GM12875 (cell line): ENCODE results near the gene NDE1.
"Not testable (repeated sequence)": the region's sequence is repeated elsewhere in the genome, so short reads cannot be mapped to it uniquely, and the experiment has no call there.

ENCODE experiments used
- H3K4me3 ChIP-seq: one replicate; pipeline ENCODE4 v1.5.1; 2011; ENCODE audit warnings: low read depth, low read length, control low read depth
- TF ChIP-seq, protein P1 (sequence below): IDR thresholded peaks from 2 replicates; pipeline ENCODE4 v1.5.1; 2011; ENCODE audit warnings: low read depth, mild to moderate bottlenecking, control low read depth, inconsistent platforms, low read length, moderate library complexity, borderline replicate concordance; ENCODE audit not compliant: insufficient read depth

NDE1 gene

DNA sequence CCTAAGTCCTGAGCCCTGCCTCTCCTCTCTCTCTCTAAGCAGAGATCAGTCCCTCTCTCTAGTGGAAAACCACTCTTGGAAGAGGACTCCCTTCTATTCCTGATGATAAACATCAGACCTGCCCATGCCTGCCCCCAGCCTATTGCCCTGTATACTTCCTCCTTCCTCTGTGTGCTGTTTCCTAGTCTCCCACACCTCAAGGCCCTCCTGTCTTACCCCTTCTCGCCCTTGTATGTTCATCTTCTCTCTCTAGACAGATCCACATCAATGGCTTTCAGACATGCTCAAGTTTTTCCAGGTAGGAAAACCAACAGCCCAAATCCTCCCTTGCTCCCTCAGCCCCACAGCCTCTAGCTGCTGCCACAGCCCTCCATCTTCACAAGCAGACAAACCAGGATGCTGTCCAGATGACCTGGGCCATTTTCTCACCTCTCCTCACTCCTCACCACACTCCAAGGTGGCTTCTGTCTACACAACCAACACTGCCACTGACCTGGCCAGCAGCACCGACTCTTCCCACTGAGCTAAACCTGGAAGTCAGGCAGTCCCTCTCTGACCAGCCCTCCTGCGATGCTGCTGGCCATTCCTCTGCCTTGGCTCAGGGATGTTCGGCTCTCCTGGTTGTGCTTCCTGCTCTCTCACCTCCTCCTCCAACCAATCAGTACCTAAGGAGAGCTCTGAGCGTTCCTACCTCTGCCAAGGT is 43.4 kb upstream of the NDE1 start:
- TF ChIP-seq, protein P1, sequence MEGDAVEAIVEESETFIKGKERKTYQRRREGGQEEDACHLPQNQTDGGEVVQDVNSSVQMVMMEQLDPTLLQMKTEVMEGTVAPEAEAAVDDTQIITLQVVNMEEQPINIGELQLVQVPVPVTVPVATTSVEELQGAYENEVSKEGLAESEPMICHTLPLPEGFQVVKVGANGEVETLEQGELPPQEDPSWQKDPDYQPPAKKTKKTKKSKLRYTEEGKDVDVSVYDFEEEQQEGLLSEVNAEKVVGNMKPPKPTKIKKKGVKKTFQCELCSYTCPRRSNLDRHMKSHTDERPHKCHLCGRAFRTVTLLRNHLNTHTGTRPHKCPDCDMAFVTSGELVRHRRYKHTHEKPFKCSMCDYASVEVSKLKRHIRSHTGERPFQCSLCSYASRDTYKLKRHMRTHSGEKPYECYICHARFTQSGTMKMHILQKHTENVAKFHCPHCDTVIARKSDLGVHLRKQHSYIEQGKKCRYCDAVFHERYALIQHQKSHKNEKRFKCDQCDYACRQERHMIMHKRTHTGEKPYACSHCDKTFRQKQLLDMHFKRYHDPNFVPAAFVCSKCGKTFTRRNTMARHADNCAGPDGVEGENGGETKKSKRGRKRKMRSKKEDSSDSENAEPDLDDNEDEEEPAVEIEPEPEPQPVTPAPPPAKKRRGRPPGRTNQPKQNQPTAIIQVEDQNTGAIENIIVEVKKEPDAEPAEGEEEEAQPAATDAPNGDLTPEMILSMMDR: no peak
- no peak overlapping the region for H3K4me3 ChIP-seq

DNA sequence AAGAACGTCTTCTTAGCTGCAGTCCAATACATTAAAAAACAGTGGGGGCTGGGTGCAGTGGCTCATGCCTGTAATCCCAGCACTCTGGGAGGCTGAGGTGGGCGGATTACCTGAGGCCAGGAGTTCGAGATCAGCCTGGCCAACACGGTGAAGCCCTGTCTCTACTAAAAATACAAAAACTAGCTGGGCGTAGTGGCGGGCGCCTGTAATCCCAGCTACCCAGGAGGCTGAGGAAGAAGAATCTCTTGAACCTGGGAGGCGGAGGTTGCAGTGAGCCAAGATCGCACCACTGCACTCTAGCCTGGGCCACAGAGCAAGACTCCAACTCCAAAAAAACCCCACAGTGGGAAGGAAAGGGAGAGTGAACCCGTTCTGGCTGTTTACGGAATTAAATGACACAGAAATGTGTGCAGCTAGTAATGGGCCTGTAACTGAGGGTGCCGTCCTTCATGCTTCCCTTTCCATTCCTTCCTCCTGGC is 42.8 kb upstream of the NDE1 start:
- not testable (repeated sequence) for H3K4me3 ChIP-seq

DNA sequence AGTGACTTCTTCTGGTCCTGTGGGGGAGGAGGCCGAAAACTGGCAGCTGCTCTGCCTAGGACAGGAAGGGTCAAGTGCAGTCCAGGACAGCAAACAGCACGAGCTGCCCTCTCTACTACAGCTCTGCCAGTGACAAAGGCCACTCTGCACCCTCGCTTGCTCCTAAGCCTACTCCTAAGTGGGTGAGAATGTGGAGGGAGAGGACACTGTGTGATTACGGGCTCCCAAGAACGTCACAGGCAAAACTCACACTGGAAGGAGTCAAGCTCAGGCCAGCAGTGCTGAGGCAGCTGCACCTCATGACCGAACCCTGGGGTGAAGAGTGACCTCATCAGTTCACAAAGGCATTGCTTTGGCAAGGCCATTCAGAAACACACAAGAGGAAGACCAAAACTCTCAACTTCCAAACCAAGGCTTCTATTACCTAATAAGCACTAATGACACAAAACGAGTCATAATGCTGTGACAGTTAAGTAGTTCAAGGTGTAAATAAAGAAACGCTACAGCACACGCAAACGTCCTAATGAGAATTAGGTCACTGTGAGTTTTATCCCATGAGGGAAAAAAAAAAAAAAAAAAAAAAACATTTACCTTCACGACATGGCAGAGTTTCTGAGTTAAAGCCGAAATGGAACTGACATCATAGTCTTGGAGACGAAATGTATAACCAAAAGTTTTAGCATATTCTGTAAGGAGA is 42.2 kb upstream of the NDE1 start:
- TF ChIP-seq, protein P1: no peak
- no peak overlapping the region for H3K4me3 ChIP-seq

DNA sequence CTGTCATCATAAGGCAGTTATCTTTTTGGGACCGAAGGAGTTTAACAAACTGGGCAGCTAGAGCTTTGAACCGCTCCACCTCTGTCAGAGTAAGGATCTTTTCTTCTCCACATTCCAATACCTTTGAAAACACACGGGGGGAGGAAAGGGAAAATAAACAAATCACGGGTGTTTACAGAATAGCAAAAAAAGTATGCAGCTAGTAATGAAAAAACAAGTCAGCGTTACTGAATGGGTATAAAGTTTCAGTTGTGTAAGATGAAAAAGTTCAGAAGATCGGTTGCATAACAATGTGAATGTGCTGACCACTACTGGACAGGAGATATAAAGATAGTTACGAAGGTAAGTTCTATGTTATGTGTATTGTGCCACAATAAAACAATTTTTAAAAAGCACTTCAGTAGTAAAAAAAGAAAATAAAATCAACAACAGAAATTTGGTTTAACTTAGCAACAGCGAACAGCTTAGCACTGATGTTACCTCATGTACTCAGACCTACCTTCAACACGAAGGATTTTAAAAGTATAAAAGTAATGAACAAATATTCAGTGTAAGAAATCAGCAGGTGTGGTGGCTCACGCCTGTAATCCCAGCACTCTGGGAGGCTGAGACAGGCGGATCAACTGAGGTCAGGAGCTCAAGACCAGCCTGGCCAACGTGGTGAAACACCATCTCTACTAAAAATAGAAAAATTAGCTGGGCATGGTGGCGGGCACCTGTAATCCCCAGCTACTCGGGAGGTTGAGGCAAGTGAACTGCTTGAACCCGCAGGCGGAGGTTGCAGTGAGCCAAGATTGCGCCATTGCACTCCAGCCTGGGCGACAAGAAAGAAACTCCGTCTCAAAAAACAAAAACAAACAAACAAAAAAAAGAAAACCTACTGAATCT is 41.4 kb upstream of the NDE1 start:
- H3K4me3 ChIP-seq: no peak overlapping the region
- TF ChIP-seq, protein P1: no peak

DNA sequence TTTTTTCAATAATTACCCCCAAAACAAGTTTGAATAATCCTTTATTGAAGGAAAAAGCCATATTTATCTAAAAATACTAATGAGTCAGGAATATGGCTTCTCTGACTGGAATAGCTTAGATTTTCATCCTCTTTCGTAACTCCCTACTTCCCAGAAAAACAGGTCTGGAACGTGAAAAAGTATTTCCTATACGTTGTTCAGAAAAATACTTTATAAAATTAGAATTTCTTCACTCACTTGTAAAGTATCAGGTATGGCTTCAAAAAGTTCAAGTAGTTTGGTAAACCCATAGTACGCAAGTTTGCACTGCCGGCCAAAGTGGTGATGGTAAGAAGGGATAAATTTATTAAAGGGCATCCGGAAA is 40.8 kb upstream of the NDE1 start:
- TF ChIP-seq, protein P1: no peak

DNA sequence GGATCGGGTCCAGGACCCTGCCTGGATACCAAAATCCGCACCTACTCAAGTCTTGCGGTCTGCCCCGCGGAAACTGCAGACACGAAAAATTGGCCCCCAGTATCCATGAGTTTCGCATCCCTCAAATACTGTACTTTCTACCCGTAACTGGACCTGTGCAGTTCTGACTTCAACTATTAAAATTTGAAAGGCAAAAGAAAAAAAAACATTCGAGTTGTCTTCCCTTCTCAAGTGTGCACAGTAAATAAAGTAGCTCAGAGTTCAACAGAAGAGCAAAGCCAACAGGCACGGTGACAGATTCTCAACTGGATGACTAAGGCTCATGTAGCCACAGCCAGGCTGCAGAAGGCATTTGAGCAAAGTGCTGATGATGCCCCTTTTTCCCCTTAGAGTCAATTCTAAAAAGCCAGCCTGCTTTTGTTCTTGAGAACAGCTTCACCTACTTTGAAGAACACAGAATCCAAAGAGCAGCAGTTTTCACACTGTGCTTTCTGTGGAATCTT is 39.6 kb upstream of the NDE1 start:
- H3K4me3 ChIP-seq: no peak overlapping the region
- TF ChIP-seq, protein P1: no peak

More for the DNA sequence above, 40.8 kb upstream of the NDE1 start:
- H3K4me3 ChIP-seq: no peak overlapping the region

DNA sequence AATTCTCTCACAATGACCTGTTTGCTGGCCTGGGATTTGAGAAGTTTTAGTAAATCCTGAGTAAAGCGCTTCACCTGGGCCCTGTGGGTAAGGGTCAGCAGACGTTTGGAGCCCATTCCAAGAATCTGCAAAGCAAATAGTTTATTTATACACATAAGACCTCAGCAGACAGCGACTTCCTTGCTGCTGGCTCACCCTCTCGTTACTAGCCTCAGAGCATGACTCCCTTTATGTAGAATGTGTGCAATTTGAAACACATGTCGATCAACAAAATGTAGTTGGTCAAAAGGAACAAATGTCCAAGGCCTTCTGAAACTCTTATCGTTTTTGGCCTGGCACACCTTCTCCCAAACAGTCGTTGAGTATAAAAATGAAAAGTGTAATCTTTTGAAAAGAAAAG is 38.4 kb upstream of the NDE1 start:
- no peak overlapping the region for H3K4me3 ChIP-seq
- TF ChIP-seq, protein P1: no peak
